Upper lobe of left lung (tissue), 4 donors: Measurements from ENCODE around the gene PDLIM5.

Source experiments
- POLR2A ChIP-seq, 4 donors: fragments of 450-650 bp; IDR thresholded peaks; one replicate each; pipeline ENCODE4 v1.5.1; 2016 to 2017; ENCODE audit warnings: antibody characterized with exemption in 4 of 4, mild to moderate bottlenecking in 2 of 4
- TF ChIP-seq, protein P1 (sequence below), 6 experiments: fragments of 450-650 bp in 4 of 6; fragments of 200-600 bp in 2 of 6; sonication (generic) in 2 of 6; IDR thresholded peaks; one replicate each; pipeline ENCODE4 v1.5.1; 2016 to 2019; ENCODE audit warnings: antibody characterized with exemption in 6 of 6

DNA sequence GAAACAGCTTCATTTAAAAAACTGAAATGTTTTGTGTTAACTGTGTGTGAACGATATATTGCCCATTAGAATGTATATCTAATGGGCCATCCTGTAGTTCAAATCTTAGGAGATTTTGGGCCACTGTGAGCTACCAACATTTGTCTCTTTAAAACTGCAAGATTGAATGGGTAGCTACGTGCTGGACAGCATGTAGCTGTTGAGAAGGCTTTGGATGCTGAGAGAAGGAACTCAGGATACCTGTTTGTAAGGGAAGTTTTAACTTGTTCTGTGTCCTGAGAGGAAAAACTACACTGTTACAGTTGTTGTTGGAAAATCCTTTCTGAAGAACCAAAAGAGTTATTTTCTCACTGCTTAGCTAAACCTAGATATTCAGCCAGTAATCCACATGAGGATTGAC is 45.9 kb downstream of the PDLIM5 start:
- TF ChIP-seq, protein P1, sequence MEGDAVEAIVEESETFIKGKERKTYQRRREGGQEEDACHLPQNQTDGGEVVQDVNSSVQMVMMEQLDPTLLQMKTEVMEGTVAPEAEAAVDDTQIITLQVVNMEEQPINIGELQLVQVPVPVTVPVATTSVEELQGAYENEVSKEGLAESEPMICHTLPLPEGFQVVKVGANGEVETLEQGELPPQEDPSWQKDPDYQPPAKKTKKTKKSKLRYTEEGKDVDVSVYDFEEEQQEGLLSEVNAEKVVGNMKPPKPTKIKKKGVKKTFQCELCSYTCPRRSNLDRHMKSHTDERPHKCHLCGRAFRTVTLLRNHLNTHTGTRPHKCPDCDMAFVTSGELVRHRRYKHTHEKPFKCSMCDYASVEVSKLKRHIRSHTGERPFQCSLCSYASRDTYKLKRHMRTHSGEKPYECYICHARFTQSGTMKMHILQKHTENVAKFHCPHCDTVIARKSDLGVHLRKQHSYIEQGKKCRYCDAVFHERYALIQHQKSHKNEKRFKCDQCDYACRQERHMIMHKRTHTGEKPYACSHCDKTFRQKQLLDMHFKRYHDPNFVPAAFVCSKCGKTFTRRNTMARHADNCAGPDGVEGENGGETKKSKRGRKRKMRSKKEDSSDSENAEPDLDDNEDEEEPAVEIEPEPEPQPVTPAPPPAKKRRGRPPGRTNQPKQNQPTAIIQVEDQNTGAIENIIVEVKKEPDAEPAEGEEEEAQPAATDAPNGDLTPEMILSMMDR (IDR thresholded peaks at IDR 0.05): no peak
- no peak for TF ChIP-seq POLR2A (IDR thresholded peaks at IDR 0.05)
